C4-2B (cell line): ENCODE results near the gene CNTFR.

Source experiments
- ZFX ChIP-seq: fragments of 450-650 bp; IDR thresholded peaks from 2 replicates; pipeline ENCODE4 v1.6.1; 2017
- TF ChIP-seq, protein P1 (sequence below): fragments of 450-650 bp; conservative IDR thresholded peaks from 2 replicates; pipeline ENCODE4 v1.5.1; 2017; ENCODE audit warnings: mild to moderate bottlenecking

DNA sequence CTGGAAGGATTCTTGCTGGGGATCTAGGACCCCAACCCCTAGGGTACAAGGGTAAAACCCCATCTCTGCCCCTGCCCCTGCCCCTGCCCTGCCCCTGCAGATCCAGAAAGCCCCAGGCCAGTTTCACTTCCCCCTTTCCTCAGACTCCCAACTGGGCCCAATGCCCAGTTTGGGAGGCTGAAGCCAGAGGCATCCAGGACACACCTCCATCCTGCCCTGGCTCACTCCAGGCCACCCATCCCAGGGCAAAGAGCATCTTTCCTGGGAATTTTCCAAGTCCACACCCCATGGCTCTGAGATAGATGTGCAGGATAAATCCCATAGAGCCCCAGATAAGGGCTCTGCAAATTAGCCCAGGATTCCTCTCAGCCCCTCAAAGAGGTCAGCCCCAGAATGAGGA lies 17.4 kb downstream of the CNTFR start:
- TF ChIP-seq, protein P1, sequence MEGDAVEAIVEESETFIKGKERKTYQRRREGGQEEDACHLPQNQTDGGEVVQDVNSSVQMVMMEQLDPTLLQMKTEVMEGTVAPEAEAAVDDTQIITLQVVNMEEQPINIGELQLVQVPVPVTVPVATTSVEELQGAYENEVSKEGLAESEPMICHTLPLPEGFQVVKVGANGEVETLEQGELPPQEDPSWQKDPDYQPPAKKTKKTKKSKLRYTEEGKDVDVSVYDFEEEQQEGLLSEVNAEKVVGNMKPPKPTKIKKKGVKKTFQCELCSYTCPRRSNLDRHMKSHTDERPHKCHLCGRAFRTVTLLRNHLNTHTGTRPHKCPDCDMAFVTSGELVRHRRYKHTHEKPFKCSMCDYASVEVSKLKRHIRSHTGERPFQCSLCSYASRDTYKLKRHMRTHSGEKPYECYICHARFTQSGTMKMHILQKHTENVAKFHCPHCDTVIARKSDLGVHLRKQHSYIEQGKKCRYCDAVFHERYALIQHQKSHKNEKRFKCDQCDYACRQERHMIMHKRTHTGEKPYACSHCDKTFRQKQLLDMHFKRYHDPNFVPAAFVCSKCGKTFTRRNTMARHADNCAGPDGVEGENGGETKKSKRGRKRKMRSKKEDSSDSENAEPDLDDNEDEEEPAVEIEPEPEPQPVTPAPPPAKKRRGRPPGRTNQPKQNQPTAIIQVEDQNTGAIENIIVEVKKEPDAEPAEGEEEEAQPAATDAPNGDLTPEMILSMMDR, result no peak
- TF ChIP-seq ZFX, result no peak
